Karpas-422 (cell line): ENCODE measurements around the gene BCL2L12. TPM values are rescaled to one million over a fixed set of nuclear protein-coding genes. Genes with fewer than 3 reads are reported as not detected.
"Not testable (repeated sequence)": the region's sequence is repeated elsewhere in the genome, so short reads cannot be mapped to it uniquely, and the experiment has no call there.

Experiments
- DNase-seq: peaks from one replicate; pipeline ENCODE4 v3.0.0-alpha.2; 2015
- H2AFZ ChIP-seq: fragments of 200-600 bp; sonication (generic); 2 replicates; pipeline ENCODE4 v1.6.1; 2014; ENCODE audit warnings: antibody characterized with exemption, low read length, mixed read lengths
- H3K27ac ChIP-seq: fragments of 200-600 bp; sonication (generic); 2 replicates; pipeline ENCODE4 v1.5.1; 2014; ENCODE audit warnings: mild to moderate bottlenecking, low read length, moderate library complexity
- H3K27me3 ChIP-seq: fragments of 200-600 bp; sonication (generic); 2 replicates; pipeline ENCODE4 v1.6.1; 2014; ENCODE audit warnings: low read length, mixed read lengths
- H3K36me3 ChIP-seq: fragments of 200-600 bp; sonication (generic); 2 replicates; pipeline ENCODE4 v1.6.1; 2014; ENCODE audit warnings: low read length, mixed read lengths; ENCODE audit not compliant: insufficient read depth
- H3K4me1 ChIP-seq: fragments of 200-600 bp; sonication (generic); 2 replicates; pipeline ENCODE4 v1.6.1; 2014; ENCODE audit warnings: mild to moderate bottlenecking, low read length, mixed read lengths
- H3K4me2 ChIP-seq: fragments of 200-600 bp; sonication (generic); 2 replicates; pipeline ENCODE4 v1.6.1; 2014; ENCODE audit warnings: low read length, low read depth, mild to moderate bottlenecking; ENCODE audit not compliant: poor library complexity, severe bottlenecking
- H3K4me3 ChIP-seq: fragments of 200-600 bp; sonication (generic); 2 replicates; pipeline ENCODE4 v1.5.1; 2014; ENCODE audit warnings: mild to moderate bottlenecking, antibody characterized with exemption, low read length, mixed read lengths
- H3K79me2 ChIP-seq: fragments of 200-600 bp; sonication (generic); 2 replicates; pipeline ENCODE4 v1.6.1; 2014; ENCODE audit warnings: mild to moderate bottlenecking, low read length, mixed read lengths
- H3K9ac ChIP-seq: fragments of 200-600 bp; sonication (generic); 2 replicates; pipeline ENCODE4 v1.6.0; 2014; ENCODE audit warnings: low read length
- H3K9me2 ChIP-seq: fragments of 200-600 bp; sonication (generic), shearing (Covaris generic); replicated peaks from 2 replicates; pipeline ENCODE4 v1.6.0; 2014; ENCODE audit warnings: mild to moderate bottlenecking, low read length, moderate library complexity; ENCODE audit not compliant: insufficient read depth
- H3K9me3 ChIP-seq: fragments of 300-700, 200-600 bp; sonication (generic); 2 replicates; pipeline ENCODE4 v1.6.1; 2014; ENCODE audit warnings: low read length, mixed read lengths
- H4K20me1 ChIP-seq: fragments of 200-600 bp; sonication (generic); 2 replicates; pipeline ENCODE4 v1.6.1; 2014; ENCODE audit warnings: mild to moderate bottlenecking, antibody characterized with exemption, low read length, low read depth; ENCODE audit not compliant: insufficient read depth
- total RNA-seq: library from RNA; depleted of rRNA; stranded (reverse); fragments of >200 nt; shearing (Covaris generic); gene quantifications from 2 replicates; pipeline ENCODE4 v1.2.3, GENCODE V29; 2014; ENCODE audit warnings: low replicate concordance

BCL2L12 gene
- total RNA-seq, 1 experiment from 2014 or later: 25.6 TPM

- no peak overlapping the region for H3K4me3 ChIP-seq
These were observed 34.6 kb upstream of the BCL2L12 start for GRCh38 chr19:49631014-49631588.

GRCh38 chr19:49631610-49632192 lies 34.0 kb upstream of the BCL2L12 start:
- H3K4me3 ChIP-seq: no peak overlapping the region
- H2AFZ ChIP-seq: no peak overlapping the region
- peaks cover 15% of the 10 kb centered on the region for H3K36me3 ChIP-seq
- no peaks in the 10 kb centered on the region for H3K4me1 ChIP-seq
- H3K27ac ChIP-seq: no peak overlapping the region
- no peaks in the 10 kb centered on the region for H3K9me2 ChIP-seq
- no peaks in the 10 kb centered on the region for H3K9me3 ChIP-seq
- no peak overlapping the region for H3K4me2 ChIP-seq
- DNase-seq: no peak
- H3K9ac ChIP-seq: no peak overlapping the region
- H3K27me3 ChIP-seq: no peaks in the 10 kb centered on the region
- 0 out of 2 replicates have a peak, but pooled peaks cover 6% of the 10 kb centered on the region for H4K20me1 ChIP-seq
- no peaks in the 10 kb centered on the region for H3K79me2 ChIP-seq

More at GRCh38 chr19:49631014-49631588, 34.6 kb upstream of the BCL2L12 start:
- H4K20me1 ChIP-seq: 0 out of 2 replicates have a peak, but pooled peaks cover 6% of the 10 kb centered on the region
- no peaks in the 10 kb centered on the region for H3K79me2 ChIP-seq
- H2AFZ ChIP-seq: no peak overlapping the region
- H3K9ac ChIP-seq: no peak overlapping the region
- no peaks in the 10 kb centered on the region for H3K27me3 ChIP-seq
- H3K9me3 ChIP-seq: no peaks in the 10 kb centered on the region
- peaks cover 20% of the 10 kb centered on the region for H3K36me3 ChIP-seq
- no peaks in the 10 kb centered on the region for H3K9me2 ChIP-seq
- no peak overlapping the region for H3K4me2 ChIP-seq
- no peak for DNase-seq
- no peaks in the 10 kb centered on the region for H3K4me1 ChIP-seq
- no peak overlapping the region for H3K27ac ChIP-seq

GRCh38 chr19:49632576-49632975 lies 33.2 kb upstream of the BCL2L12 start:
- H2AFZ ChIP-seq: no peak overlapping the region
- H3K4me3 ChIP-seq: no peak overlapping the region
- no peaks in the 10 kb centered on the region for H3K4me1 ChIP-seq
- DNase-seq: no peak
- no peak overlapping the region for H3K27ac ChIP-seq
- H3K9me2 ChIP-seq: no peaks in the 10 kb centered on the region
- 0 out of 2 replicates have a peak, but pooled peaks cover 6% of the 10 kb centered on the region for H4K20me1 ChIP-seq
- no peak overlapping the region for H3K4me2 ChIP-seq
- H3K36me3 ChIP-seq: peaks cover 9% of the 10 kb centered on the region
- no peaks in the 10 kb centered on the region for H3K27me3 ChIP-seq
- H3K9ac ChIP-seq: no peak overlapping the region
- no peaks in the 10 kb centered on the region for H3K79me2 ChIP-seq
- H3K9me3 ChIP-seq: no peaks in the 10 kb centered on the region

GRCh38 chr19:49633273-49633672 lies 32.5 kb upstream of the BCL2L12 start:
- not testable (repeated sequence) for H3K27ac ChIP-seq, H3K4me2 ChIP-seq, H3K9ac ChIP-seq, H3K27me3 ChIP-seq, H3K79me2 ChIP-seq, H2AFZ ChIP-seq, H3K9me3 ChIP-seq, DNase-seq, H4K20me1 ChIP-seq, H3K9me2 ChIP-seq, H3K4me1 ChIP-seq, H3K4me3 ChIP-seq, H3K36me3 ChIP-seq

GRCh38 chr19:49635530-49636232 lies 30.1 kb upstream of the BCL2L12 start:
- no peak overlapping the region for H3K4me2 ChIP-seq
- no peak overlapping the region for H3K9ac ChIP-seq
- H3K27ac ChIP-seq: no peak overlapping the region
- peaks cover 14% of the 10 kb centered on the region; the same call in 1 of the 2 replicates for H4K20me1 ChIP-seq
- no peaks in the 10 kb centered on the region for H3K27me3 ChIP-seq
- no peak overlapping the region for H3K4me3 ChIP-seq
- no peaks in the 10 kb centered on the region for H3K79me2 ChIP-seq
- no peak overlapping the region for H2AFZ ChIP-seq
- no peak for DNase-seq
- no peaks in the 10 kb centered on the region for H3K9me2 ChIP-seq
- H3K4me1 ChIP-seq: peaks cover 8% of the 10 kb centered on the region
- H3K36me3 ChIP-seq: no peaks in the 10 kb centered on the region
- no peaks in the 10 kb centered on the region for H3K9me3 ChIP-seq

- Histone ChIP-seq H3K79me2 (no peaks in the 10 kb centered on the region), H3K27ac (no peak overlapping the region), H3K4me1 (peaks cover 14% of the 10 kb centered on the region), H3K4me3 (no peak overlapping the region), H2AFZ (no peak overlapping the region), H3K9me3 (no peaks in the 10 kb centered on the region), H3K36me3 (no peaks in the 10 kb centered on the region), H3K4me2 (no peak overlapping the region), H3K9ac (no peak overlapping the region), H3K9me2 (no peaks in the 10 kb centered on the region), H4K20me1 (peaks cover 14% of the 10 kb centered on the region; the same call in 1 of the 2 replicates), H3K27me3 (no peaks in the 10 kb centered on the region)
- no peak for DNase-seq
These were observed 29.4 kb upstream of the BCL2L12 start for GRCh38 chr19:49636233-49636932.

- no peak overlapping the region for H3K9ac ChIP-seq
These were observed 27.7 kb upstream of the BCL2L12 start for GRCh38 chr19:49637821-49638738.

More at GRCh38 chr19:49637821-49638738, 27.7 kb upstream of the BCL2L12 start:
- Histone ChIP-seq H3K4me3 (no peak overlapping the region), H3K79me2 (peaks cover 10% of the 10 kb centered on the region), H3K27me3 (no peaks in the 10 kb centered on the region), H3K4me2 (no peak overlapping the region), H4K20me1 (peaks cover 8% of the 10 kb centered on the region; the same call in 1 of the 2 replicates), H3K36me3 (no peaks in the 10 kb centered on the region), H2AFZ (no peak overlapping the region), H3K4me1 (peaks cover 19% of the 10 kb centered on the region), H3K9me3 (no peaks in the 10 kb centered on the region), H3K9me2 (no peaks in the 10 kb centered on the region), H3K27ac (no peak overlapping the region)
- DNase-seq: peak; percentile 53
